GM12878 (cell line): ENCODE measurements around the gene ARID5B. TPM values are rescaled to one million over a fixed set of nuclear protein-coding genes. Genes with fewer than 3 reads are reported as not detected.

Experiments
- ATAC-seq: fragments of 200-7000 bp; cut with Tn5 transposase; 3 replicates; pipeline ENCODE4 v1.9.1; 2020; ENCODE audit warnings: mild to moderate bottlenecking, moderate library complexity
- BruUV-seq: library from RNA; stranded (reverse); fragments of 400-500 nt; replicated peaks from 2 replicates; lab custom pipeline; 2021; lab: Mats Ljungman, UMichigan
- CTCF ChIA-PET: fragments of 300-600 bp; sonication (Branson Sonifier 250); formaldehyde crosslinking; extraction: SDS; loops from one replicate; lab custom pipeline; 2021; ENCODE audit warnings: inconsistent platforms; lab: Yijun Ruan, JAX
- POLR2A ChIA-PET: fragments of 350-600 bp; formaldehyde crosslinking; extraction: SDS; loops from one replicate; lab custom pipeline; 2021; ENCODE audit warnings: inconsistent platforms; lab: Charles Lee
- RAD21 ChIA-PET: fragments of 300-600 bp; sonication (Branson Sonifier 250); formaldehyde crosslinking; loops from one replicate; lab custom pipeline; 2023; ENCODE audit warnings: antibody characterized with exemption; ENCODE audit not compliant: unreplicated experiment; lab: Charles Lee
- SMC1A ChIA-PET: fragments of 300-600 bp; sonication (Branson Sonifier 250); formaldehyde crosslinking; loops from one replicate; lab custom pipeline; 2023; ENCODE audit not compliant: unreplicated experiment, uncharacterized antibody; lab: Charles Lee
- DNase-seq: peaks from one replicate; pipeline ENCODE4 v3.0.0-alpha.2; 2011; ENCODE audit warnings: low read depth, low spot score
- FAIRE-seq: peaks from 3 replicates; lab custom pipeline; 2011; peaks lifted over from hg19 to GRCh38; lab: Jason Lieb, UNC
- H2AFZ ChIP-seq: 2 replicates; pipeline ENCODE4 v1.6.0; 2011; ENCODE audit warnings: low read depth, low read length, control low read depth; ENCODE audit not compliant: control insufficient read depth
- H3K27ac ChIP-seq: 2 replicates; pipeline ENCODE4 v1.5.1; 2011; ENCODE audit warnings: control low read depth; ENCODE audit not compliant: control insufficient read depth, insufficient read depth
- H3K27me3 ChIP-seq, 2 experiments: replicated peaks in 1 of 2; 2 replicates each; pipeline versions ENCODE4 v1.6.0 to v1.6.1; 2011; ENCODE audit warnings: low read length in 1 of 2; ENCODE audit not compliant: control insufficient read depth in 2 of 2, insufficient read depth in 2 of 2
- H3K36me3 ChIP-seq, 2 experiments: 2 replicates each; pipeline ENCODE4 v1.5.1; 2011; ENCODE audit warnings: low read length in 1 of 2; ENCODE audit not compliant: control insufficient read depth in 2 of 2, insufficient read depth in 2 of 2
- H3K4me1 ChIP-seq: 2 replicates; pipeline ENCODE4 v1.6.1; 2011; ENCODE audit warnings: mild to moderate bottlenecking, low read length, moderate library complexity, mixed read lengths; ENCODE audit not compliant: control insufficient read depth, insufficient read depth
- H3K4me2 ChIP-seq: 2 replicates; pipeline ENCODE4 v1.6.0; 2011; ENCODE audit warnings: control low read depth; ENCODE audit not compliant: control insufficient read depth, insufficient read depth
- H3K4me3 ChIP-seq: fragments of 200-600 bp; sonication (generic); 2 replicates; pipeline ENCODE4 v1.5.1; 2016
- H3K79me2 ChIP-seq: 2 replicates; pipeline ENCODE4 v1.6.0; 2011; ENCODE audit warnings: low read length; ENCODE audit not compliant: control insufficient read depth, insufficient read depth
- H3K9ac ChIP-seq: 2 replicates; pipeline ENCODE4 v1.8.0; 2011; ENCODE audit warnings: low read length, control low read depth, mixed read lengths; ENCODE audit not compliant: control insufficient read depth, insufficient read depth
- H3K9me3 ChIP-seq: replicated peaks from 3 replicates; pipeline ENCODE4 v1.5.1; 2011; ENCODE audit warnings: mild to moderate bottlenecking, low read length; ENCODE audit not compliant: control insufficient read depth, insufficient read depth
- H4K20me1 ChIP-seq: 2 replicates; pipeline ENCODE4 v1.6.0; 2011; ENCODE audit not compliant: control insufficient read depth, insufficient read depth
- E2F8 ChIP-seq: fragments of 450-650 bp; IDR thresholded peaks from 2 replicates; pipeline ENCODE4 v1.6.1; 2018; ENCODE audit warnings: mild to moderate bottlenecking, low read depth, moderate library complexity; ENCODE audit not compliant: partially characterized antibody
- FOS ChIP-seq: IDR thresholded peaks from 3 replicates; pipeline ENCODE4 v1.6.1; 2011; ENCODE audit warnings: borderline replicate concordance; ENCODE audit not compliant: insufficient read length; ENCODE audit errors: extremely low read depth
- FOXK2 ChIP-seq: fragments of 450-650 bp; IDR thresholded peaks from 2 replicates; pipeline ENCODE4 v1.6.1; 2017; ENCODE audit warnings: mild to moderate bottlenecking, moderate library complexity
- SPI1 ChIP-seq: IDR thresholded peaks from 2 replicates; pipeline ENCODE4 v1.6.1; 2011; ENCODE audit warnings: low read depth, mild to moderate bottlenecking, low read length, moderate library complexity, borderline replicate concordance; ENCODE audit not compliant: insufficient read depth
- STAT3 ChIP-seq: IDR thresholded peaks from 2 replicates; pipeline ENCODE4 v1.6.1; 2011; ENCODE audit warnings: low read depth, low read length, improper control_type of control experiment
- ZBTB40 ChIP-seq: fragments of 450-650 bp; IDR thresholded peaks from 2 replicates; pipeline ENCODE4 v1.6.1; 2016; ENCODE audit warnings: mild to moderate bottlenecking, moderate library complexity, borderline replicate concordance
- WGBS: methylation state at CpG from one replicate; pipeline ENCODE4 v1.1.6; 2016; ENCODE audit warnings: low lambda C conversion rate; ENCODE audit not compliant: insufficient replicate concordance, insufficient coverage; ENCODE audit errors: missing lambda C conversion rate; 5-methylcytosine and 5-hydroxymethylcytosine counted together
- in situ Hi-C: fragments of 300-500 bp; cut with MboI; formaldehyde crosslinking; loops from 9 replicates; pipeline ENCODE4 v1.14.3; 2018; ENCODE audit warnings: mixed read lengths
- intact Hi-C: fragments of 100-400 bp; cut with micrococcal nuclease; formaldehyde crosslinking; loops from one replicate; pipeline ENCODE4 v1.14.2; 2022; ENCODE audit not compliant: unreplicated experiment
- polyA plus RNA-seq, 11 experiments: library from polyadenylated mRNA; depleted of rRNA in 4 of 11; unstranded in 6 of 11; stranded (reverse) in 5 of 11; fragments of >200 nt; fragmentation: Nextera tagmentation in 4 of 11; fragmentation: Illumina TruSeq in 1 of 11; extraction: Ambion mirVana in 4 of 11; extraction: Trizol in 1 of 11; gene quantifications; 1 replicate in 1 of 11; 2 replicates in 10 of 11; pipeline versions ENCODE4 v1.2.1 to v1.2.3, GENCODE V29; 2011 to 2016; ENCODE audit warnings: inconsistent platforms in 2 of 11, missing spikeins in 2 of 11, low read depth in 1 of 11
- total RNA-seq, 4 experiments: library from RNA; depleted of rRNA in 3 of 4; stranded (reverse); fragments of >200 nt in 3 of 4; fragmentation: Illumina TruSeq in 1 of 4; extraction: Trizol in 1 of 4; gene quantifications; 2 replicates each; pipeline versions ENCODE4 v1.2.1 to v1.2.3, GENCODE V29; 2013 to 2021

ARID5B gene
- total and polyA plus RNA-seq, 10 of the 15 experiments (the other 5 are each of a cell fraction or from before 2014, with no cell fraction given) = 2.7 to 8.5 (median 6.1) TPM

DNA sequence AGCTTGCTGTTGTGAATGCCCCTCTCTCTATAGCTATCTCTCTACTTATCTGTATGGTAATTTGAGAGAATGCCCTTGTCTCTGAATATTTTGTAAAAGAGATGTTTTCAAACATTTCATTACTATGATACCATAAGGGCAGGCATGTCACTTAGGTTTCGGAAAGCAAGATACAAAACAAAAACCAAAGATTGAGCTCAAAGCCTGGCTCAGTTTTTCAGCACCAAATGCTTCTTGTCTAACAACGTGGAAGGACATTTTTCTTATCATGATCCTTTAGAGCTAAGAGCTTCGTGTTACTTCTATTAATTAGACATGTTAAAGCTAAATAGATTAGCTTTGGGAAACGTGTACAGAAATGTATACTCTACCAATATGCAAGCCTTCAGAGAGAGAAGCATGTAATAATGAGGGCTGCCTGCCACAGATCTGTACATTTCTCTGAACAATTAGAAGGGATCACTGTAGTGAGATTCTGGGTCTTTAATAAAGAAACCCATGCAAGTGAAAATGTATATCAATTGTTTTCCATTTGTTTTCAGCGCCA is 148.9 kb downstream of the ARID5B start:
- H3K4me1 ChIP-seq = peaks cover 64% of the 10 kb centered on the region
- no peaks in the 10 kb centered on the region for H3K27me3 ChIP-seq
- intact Hi-C loops = loop anchor here (2.0 kb wide), 2 partner anchors 30 to 58 kb away; no protein-coding TSS in a partner anchor
- in situ Hi-C loops = no loop called here
- H3K4me3 ChIP-seq = peak overlapping the region; percentile 68
- SMC1A ChIA-PET = interaction anchor here (1.0 to 4.0 kb wide), 8 partner anchors 10 to 194 kb away, joined by 3 to 32 read pairs (median 6); no protein-coding TSS in a partner anchor
- POLR2A ChIA-PET = interaction anchor here (0.6 to 1.4 kb wide), 3 partner anchors 64 to 149 kb away, joined by 3 to 9 read pairs (median 3); partner anchors contain the start of gene ARID5B
- CTCF ChIA-PET = interaction anchor here (0.7 to 2.9 kb wide), 7 partner anchors 9 to 200 kb away, joined by 3 to 24 read pairs (median 3); no protein-coding TSS in a partner anchor
- RAD21 ChIA-PET = interaction anchor here (1.0 to 3.4 kb wide), 9 partner anchors 11 to 195 kb away, joined by 3 to 17 read pairs (median 5); no protein-coding TSS in a partner anchor
- DNase-seq (no peak), FAIRE-seq (no peak), ATAC-seq (no peak)
- no peaks in the 10 kb centered on the region for H4K20me1 ChIP-seq
- no peak overlapping the region for H2AFZ ChIP-seq
- peak overlapping the region; percentile 99 for H3K4me2 ChIP-seq
- H3K9ac ChIP-seq = peak overlapping the region; percentile 92
- H3K79me2 ChIP-seq = peaks cover 92% of the 10 kb centered on the region
- TF ChIP-seq STAT3 = 0 out of 2 replicates have a peak, but pooled peaks have one; percentile 4
- no peak for TF ChIP-seq FOXK2
- no peak for TF ChIP-seq FOS
- TF ChIP-seq E2F8 = no peak
- TF ChIP-seq SPI1 = no peak
- no peak for TF ChIP-seq ZBTB40
- 2% methylated on average over 5 of the region's 5 CpGs for WGBS
- peaks cover 0 to 7% of the 10 kb centered on the region in 2 experiments; a peak in 3 of 4 replicates for H3K36me3 ChIP-seq
- H3K27ac ChIP-seq = peak overlapping the region; percentile 93
- BruUV-seq = TSS peak; percentile 96
- no peaks in the 10 kb centered on the region; the same call in 2 of the 3 replicates for H3K9me3 ChIP-seq
